Suprapubic skin (tissue), 4 donors: ENCODE measurements around the gene GFPT1. TPM values are rescaled to one million over a fixed set of nuclear protein-coding genes. Genes with fewer than 3 reads are reported as not detected.

ENCODE experiments used
- DNase-seq, 2 donors: peaks; one replicate each; pipeline ENCODE4 v3.0.0-alpha.2; 2019; ENCODE audit warnings: low spot score in 2 of 2
- H3K27ac ChIP-seq: fragments of 200-600 bp; sonication (generic); one replicate; pipeline ENCODE4 v1.5.1; 2019
- H3K27me3 ChIP-seq: fragments of 200-600 bp; sonication (generic); one replicate; pipeline ENCODE4 v1.5.1; 2019
- H3K36me3 ChIP-seq: fragments of 200-600 bp; sonication (generic); one replicate; pipeline ENCODE4 v1.5.1; 2019
- H3K4me1 ChIP-seq: fragments of 200-600 bp; sonication (generic); one replicate; pipeline ENCODE4 v1.5.1; 2019
- H3K4me3 ChIP-seq: fragments of 200-600 bp; sonication (generic); one replicate; pipeline ENCODE4 v1.5.1; 2019; ENCODE audit warnings: mild to moderate bottlenecking
- H3K9me3 ChIP-seq: fragments of 200-600 bp; sonication (generic); one replicate; pipeline ENCODE4 v1.5.1; 2019
- CTCF ChIP-seq, 2 donors: fragments of 200-600 bp in 1 of 2; fragments of 450-650 bp in 1 of 2; sonication (generic) in 1 of 2; IDR thresholded peaks; one replicate each; pipeline ENCODE4 v1.5.1; 2016 to 2019; ENCODE audit warnings: antibody characterized with exemption in 2 of 2, mild to moderate bottlenecking in 1 of 2, moderate library complexity in 1 of 2
- EP300 ChIP-seq: sonication (generic); formaldehyde crosslinking; IDR thresholded peaks from one replicate; pipeline ENCODE4 v1.6.1; 2017; ENCODE audit warnings: antibody characterized with exemption
- POLR2A ChIP-seq, 2 donors: fragments of 450-650 bp; IDR thresholded peaks; one replicate each; pipeline ENCODE4 v1.6.1; 2017; ENCODE audit warnings: antibody characterized with exemption in 2 of 2, mild to moderate bottlenecking in 2 of 2, moderate library complexity in 2 of 2
- POLR2AphosphoS5 ChIP-seq, 3 donors: sonication (generic); formaldehyde crosslinking; IDR thresholded peaks; one replicate each; pipeline ENCODE4 v1.6.1; 2017; ENCODE audit warnings: antibody characterized with exemption in 3 of 3
- WGBS: methylation state at CpG from one replicate; pipeline ENCODE4 v1.1.5; 2018; 5-methylcytosine and 5-hydroxymethylcytosine counted together
- total RNA-seq, 4 donors: library from RNA; depleted of rRNA; stranded (reverse); fragments of >200 nt; gene quantifications; one replicate each; pipeline ENCODE4 v1.1.0, GENCODE V29; 2016

The GFPT1 gene
- total RNA-seq, 4 donors from 2014 or later: 10.0 to 17.0 (median 12.7) TPM

- WGBS: 39% methylated on average over 2 of the region's 2 CpGs
Measured at GRCh38 chr2:69311024-69311416, 76.0 kb downstream of the GFPT1 start.

DNA sequence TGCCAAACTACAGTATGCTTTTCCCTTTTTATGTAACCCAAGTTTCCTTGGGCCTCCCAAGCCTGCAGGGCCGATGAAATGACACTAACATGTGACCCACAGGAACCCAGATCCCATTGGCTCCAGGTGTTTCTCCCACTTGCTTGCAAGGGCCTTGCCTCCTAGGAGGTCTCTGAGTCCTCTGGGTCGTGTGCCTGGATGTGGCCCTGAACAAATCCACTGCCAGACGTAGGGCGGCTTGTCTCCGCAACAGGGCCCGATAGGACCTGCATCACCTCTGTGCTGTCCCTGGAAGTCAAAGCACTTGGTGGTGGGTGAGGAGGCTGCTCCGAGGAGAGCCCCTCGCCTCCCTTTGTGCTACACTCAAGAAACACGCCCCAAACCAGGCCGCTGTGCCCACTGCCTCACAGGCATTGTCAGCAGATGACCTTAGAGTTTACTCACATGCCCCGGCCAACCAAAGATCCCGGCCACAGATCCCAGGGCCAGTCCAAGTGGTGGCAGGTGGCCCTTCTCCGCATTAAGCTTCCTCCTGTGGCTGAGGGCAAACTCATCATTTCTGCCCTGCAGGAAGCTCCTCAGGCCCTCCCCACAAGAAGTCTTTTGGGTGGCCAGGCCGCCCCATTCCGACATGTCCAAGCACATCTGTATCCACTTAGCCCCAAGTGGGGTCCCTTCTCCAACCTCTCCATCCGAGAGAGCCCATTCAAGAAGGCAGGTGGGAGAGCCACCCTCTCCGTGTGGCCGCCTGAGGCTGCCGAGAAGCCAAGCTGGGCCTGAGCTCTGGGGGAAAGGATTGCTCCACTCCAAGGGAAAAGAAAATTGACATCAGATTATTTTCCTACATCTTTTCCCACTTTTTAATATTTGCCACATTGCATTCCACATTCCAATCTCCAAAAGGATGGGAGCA is 76.7 kb downstream of the GFPT1 start:
- no peak for TF ChIP-seq CTCF (IDR thresholded peaks at IDR 0.05)
- Histone ChIP-seq H3K4me1 (peaks cover 51% of the 10 kb centered on the region), H3K36me3 (no peaks in the 10 kb centered on the region), H3K27ac (peak overlapping the region; percentile 86), H3K27me3 (no peaks in the 10 kb centered on the region), H3K4me3 (no peak overlapping the region), H3K9me3 (no peaks in the 10 kb centered on the region)
- no peak for DNase-seq
- WGBS: 55% methylated on average over 13 of the region's 19 CpGs

More at GRCh38 chr2:69311024-69311416, 76.0 kb downstream of the GFPT1 start:
- TF ChIP-seq POLR2AphosphoS5 (IDR thresholded peaks at IDR 0.05) (no peak), POLR2A (IDR thresholded peaks at IDR 0.05) (no peak), CTCF (IDR thresholded peaks at IDR 0.05) (no peak), EP300 (no peak)
- no peaks in the 10 kb centered on the region for H3K9me3 ChIP-seq
- no peak for DNase-seq
- H3K4me1 ChIP-seq: peaks cover 46% of the 10 kb centered on the region
- peak overlapping the region; percentile 86 for H3K27ac ChIP-seq
- no peak overlapping the region for H3K4me3 ChIP-seq
- no peaks in the 10 kb centered on the region for H3K27me3 ChIP-seq
- H3K36me3 ChIP-seq: no peaks in the 10 kb centered on the region

- Histone ChIP-seq H3K27ac (peak overlapping the region; percentile 86), H3K9me3 (no peaks in the 10 kb centered on the region), H3K4me3 (no peak overlapping the region), H3K36me3 (no peaks in the 10 kb centered on the region), H3K27me3 (no peaks in the 10 kb centered on the region), H3K4me1 (peaks cover 51% of the 10 kb centered on the region)
- WGBS: 17% methylated on average over 9 of the region's 9 CpGs
- DNase-seq: no peak
- TF ChIP-seq EP300 (no peak), POLR2AphosphoS5 (IDR thresholded peaks at IDR 0.05) (no peak), POLR2A (IDR thresholded peaks at IDR 0.05) (no peak), CTCF (IDR thresholded peaks at IDR 0.05) (no peak)
Measured at GRCh38 chr2:69309351-69310110, 77.5 kb downstream of the GFPT1 start.

DNA sequence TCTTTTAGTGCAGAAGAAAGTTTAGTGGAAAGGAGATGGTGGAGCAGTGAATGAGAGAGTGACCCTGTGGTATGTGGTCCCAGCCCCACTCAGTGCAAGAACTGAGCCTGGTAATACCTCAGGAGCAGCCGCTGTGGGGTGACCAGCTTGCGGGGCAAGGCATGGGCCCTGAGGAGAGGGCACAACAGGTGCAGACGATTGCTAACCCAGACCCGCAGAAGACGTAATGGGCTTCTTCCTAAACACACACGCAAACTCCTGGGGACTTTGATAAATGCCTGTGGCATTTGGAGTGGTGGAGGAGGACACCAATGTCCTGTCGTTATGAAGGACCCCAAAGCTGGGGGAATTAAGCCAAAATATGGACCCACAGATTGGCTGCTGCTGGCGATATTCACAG is 78.7 kb downstream of the GFPT1 start:
- Histone ChIP-seq H3K27me3 (no peaks in the 10 kb centered on the region), H3K9me3 (no peaks in the 10 kb centered on the region), H3K4me1 (peaks cover 51% of the 10 kb centered on the region), H3K36me3 (no peaks in the 10 kb centered on the region), H3K4me3 (no peak overlapping the region), H3K27ac (peak overlapping the region; percentile 86)
- no peak for DNase-seq
- 96% methylated on average over 7 of the region's 8 CpGs for WGBS
- no peak for TF ChIP-seq EP300
- TF ChIP-seq POLR2A (IDR thresholded peaks at IDR 0.05): no peak
- no peak for TF ChIP-seq CTCF (IDR thresholded peaks at IDR 0.05)
- TF ChIP-seq POLR2AphosphoS5 (IDR thresholded peaks at IDR 0.05): no peak

DNA sequence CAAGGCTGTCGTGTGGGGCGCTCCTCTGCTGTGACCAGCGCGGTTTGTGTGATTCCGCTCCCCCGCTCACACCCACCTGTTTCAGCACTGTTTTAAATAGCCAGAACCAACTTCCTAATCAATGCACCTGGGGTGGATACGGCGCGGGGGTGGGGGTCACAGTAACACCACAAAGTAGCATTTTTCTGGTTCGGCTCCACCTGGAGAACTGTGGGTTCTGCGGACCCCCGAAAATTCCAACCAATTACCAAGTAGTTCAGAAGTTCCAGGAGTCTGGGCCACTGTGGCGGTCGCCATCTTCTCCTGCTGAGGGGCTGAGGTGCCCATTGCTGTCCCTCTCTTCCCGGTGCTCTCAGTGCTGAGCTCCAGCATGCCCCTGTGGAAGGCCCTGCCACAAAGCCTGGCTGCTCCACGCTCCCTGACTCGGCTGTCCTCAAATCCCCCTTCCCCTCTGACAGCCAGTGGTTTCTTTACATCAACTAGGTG is 79.4 kb downstream of the GFPT1 start:
- no peaks in the 10 kb centered on the region for H3K36me3 ChIP-seq
- H3K27me3 ChIP-seq: no peaks in the 10 kb centered on the region
- no peak for DNase-seq
- WGBS: 70% methylated on average over 4 of the region's 17 CpGs
- TF ChIP-seq EP300 (no peak), POLR2A (IDR thresholded peaks at IDR 0.05) (no peak), POLR2AphosphoS5 (IDR thresholded peaks at IDR 0.05) (no peak), CTCF (IDR thresholded peaks at IDR 0.05) (no peak)
- H3K9me3 ChIP-seq: no peaks in the 10 kb centered on the region
- peak overlapping the region; percentile 61 for H3K4me3 ChIP-seq
- H3K27ac ChIP-seq: peak overlapping the region; percentile 84
- H3K4me1 ChIP-seq: peaks cover 51% of the 10 kb centered on the region
